Mesendoderm (in vitro differentiated cells): ENCODE results near the gene SLC19A2. TPM values are rescaled to one million over a fixed set of nuclear protein-coding genes. Genes with fewer than 3 reads are reported as not detected.
"Not testable (repeated sequence)": the region's sequence is repeated elsewhere in the genome, so short reads cannot be mapped to it uniquely, and the experiment has no call there.

Experiments
- DNase-seq: peaks from one replicate; pipeline ENCODE4 v3.0.0; 2013
- H2AK5ac ChIP-seq: 2 replicates; pipeline ENCODE4 v1.6.1; 2013; ENCODE audit warnings: low read length, inconsistent platforms
- H2BK120ac ChIP-seq: 2 replicates; pipeline ENCODE4 v1.6.1; 2013; ENCODE audit warnings: low read depth, mild to moderate bottlenecking, low read length, moderate library complexity, mixed read lengths
- H2BK15ac ChIP-seq: replicated peaks from 2 replicates; pipeline ENCODE4 v1.6.1; 2013; ENCODE audit warnings: low read depth, mild to moderate bottlenecking, moderate library complexity
- H2BK5ac ChIP-seq: 2 replicates; pipeline ENCODE4 v1.6.1; 2013; ENCODE audit warnings: low read length, inconsistent platforms
- H3K18ac ChIP-seq: 2 replicates; pipeline ENCODE4 v1.6.1; 2013; ENCODE audit warnings: mild to moderate bottlenecking, low read length, mixed read lengths
- H3K23ac ChIP-seq: one replicate; pipeline ENCODE4 v1.6.1; 2013; ENCODE audit warnings: low read length
- H3K27ac ChIP-seq: 2 replicates; pipeline ENCODE4 v1.5.1; 2013; ENCODE audit warnings: low read depth, mild to moderate bottlenecking, inconsistent platforms, low read length, moderate library complexity
- H3K27me3 ChIP-seq: 2 replicates; pipeline ENCODE4 v1.6.1; 2013; ENCODE audit warnings: low read length, control low read depth, mild to moderate bottlenecking, inconsistent platforms; ENCODE audit not compliant: insufficient read depth, poor library complexity
- H3K36me3 ChIP-seq: 2 replicates; pipeline ENCODE4 v1.6.1; 2013; ENCODE audit warnings: low read length, inconsistent platforms; ENCODE audit not compliant: control insufficient read depth, insufficient read depth
- H3K4ac ChIP-seq: one replicate; pipeline ENCODE4 v1.6.1; 2013; ENCODE audit warnings: low read depth, mild to moderate bottlenecking, low read length, moderate library complexity
- H3K4me1 ChIP-seq: 2 replicates; pipeline ENCODE4 v1.6.1; 2013; ENCODE audit warnings: low read depth, low read length, inconsistent platforms; ENCODE audit not compliant: control insufficient read depth
- H3K4me2 ChIP-seq: 2 replicates; pipeline ENCODE4 v1.6.1; 2013; ENCODE audit warnings: low read length
- H3K4me3 ChIP-seq: 2 replicates; pipeline ENCODE4 v1.5.1; 2013; ENCODE audit warnings: mild to moderate bottlenecking, low read length
- H3K56ac ChIP-seq: one replicate; pipeline ENCODE4 v1.6.1; 2013; ENCODE audit warnings: low read length
- H3K79me1 ChIP-seq: 2 replicates; pipeline ENCODE4 v1.6.1; 2013; ENCODE audit warnings: low read length, inconsistent platforms
- H3K79me2 ChIP-seq: 2 replicates; pipeline ENCODE4 v1.6.1; 2013; ENCODE audit warnings: mild to moderate bottlenecking, low read length; ENCODE audit not compliant: control insufficient read depth, insufficient read depth
- H3K9ac ChIP-seq: 2 replicates; pipeline ENCODE4 v1.6.1; 2013; ENCODE audit warnings: low read length, inconsistent platforms
- H4K5ac ChIP-seq: one replicate; pipeline ENCODE4 v1.6.1; 2013; ENCODE audit warnings: low read length
- H4K8ac ChIP-seq: one replicate; pipeline ENCODE4 v1.6.1; 2013; ENCODE audit warnings: low read depth, mild to moderate bottlenecking, control low read depth, low read length, moderate library complexity
- WGBS: extraction: QIAGEN DNeasy Blood & Tissue Kit; methylation state at CpG from one replicate; pipeline ENCODE4 v1.1.7; 2013; ENCODE audit warnings: low lambda C conversion rate, missing lambda C conversion rate; ENCODE audit not compliant: insufficient coverage; ENCODE audit errors: extremely low coverage; 5-methylcytosine and 5-hydroxymethylcytosine counted together
- polyA plus RNA-seq, 2 experiments: library from polyadenylated mRNA; stranded (reverse); fragments of 200-250 nt; gene quantifications; one replicate each; pipeline ENCODE4 v1.2.3, GENCODE V29; 2013

The SLC19A2 gene
- polyA plus RNA-seq (2013, experiment 1 of 2), result 17.4 TPM
- 17.8 TPM for polyA plus RNA-seq (2013, experiment 2 of 2)

DNA sequence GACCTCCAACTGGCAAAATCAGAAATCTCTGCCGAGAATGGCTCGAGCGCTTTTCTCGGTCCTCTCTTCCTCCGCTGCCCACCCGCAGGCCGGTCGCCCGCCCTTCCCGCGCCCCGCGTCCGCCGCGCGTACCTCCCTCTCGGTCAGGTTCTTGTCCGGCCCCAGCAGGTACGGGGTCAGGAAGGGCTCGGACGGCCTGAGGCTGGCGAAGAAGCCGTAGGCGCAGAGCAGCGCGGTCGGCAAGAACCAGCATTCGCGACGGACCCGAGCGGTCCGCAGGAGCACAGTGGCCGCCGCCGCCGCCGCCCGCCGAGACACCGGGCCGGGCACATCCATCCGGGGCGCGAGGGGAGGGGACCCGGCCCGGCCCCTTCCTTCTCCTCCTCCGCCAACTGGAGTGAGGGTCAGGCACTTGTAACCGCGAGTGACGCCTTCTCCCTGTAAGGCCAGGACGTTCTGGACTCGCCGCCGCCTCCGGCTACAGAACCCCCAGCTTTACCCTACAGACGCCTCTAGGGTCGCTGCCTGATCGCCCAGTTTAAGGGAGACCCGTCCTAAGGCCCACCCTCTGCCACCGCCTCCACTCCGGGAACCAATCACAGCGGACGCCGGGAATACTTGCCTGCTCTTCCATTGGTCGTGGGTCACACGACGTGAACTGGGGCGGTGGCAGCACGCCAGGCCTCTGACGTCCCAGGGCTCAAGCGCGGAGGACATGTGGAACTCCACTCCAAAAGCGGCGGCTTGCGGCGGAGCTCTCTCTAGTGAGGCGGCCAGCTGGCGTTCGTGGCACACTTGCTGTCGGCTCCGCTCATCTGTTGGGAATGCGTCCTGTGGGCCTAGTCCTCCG lies at the start of gene SLC19A2:
SLC19A2 (minus strand) TSS at position 514 of the 850 bp plus-strand sequence; CDS start at position 336, 178 bp downstream.
- H3K79me2 ChIP-seq, result peaks cover 25% of the 10 kb centered on the region
- no peak within 1 kb of the TSS for H4K8ac ChIP-seq
- DNase-seq, result peak; percentile 100
- H2AK5ac ChIP-seq, result no peak within 1 kb of the TSS
- H4K5ac ChIP-seq, result no peak within 1 kb of the TSS
- peak within 1 kb of the TSS; percentile 85 for H3K27ac ChIP-seq
- H3K18ac ChIP-seq, result peak within 1 kb of the TSS; percentile 68
- WGBS, result no CpG with 5 or more reads among the region's 85 CpGs
- no peak within 1 kb of the TSS for H3K4ac ChIP-seq
- H2BK120ac ChIP-seq, result no peak within 1 kb of the TSS
- H3K27me3 ChIP-seq, result no peaks in the 10 kb centered on the region
- H3K23ac ChIP-seq, result no peak within 1 kb of the TSS
- H3K36me3 ChIP-seq, result no peaks in the 10 kb centered on the region
- H3K4me3 ChIP-seq, result peak within 1 kb of the TSS; percentile 79
- peak within 1 kb of the TSS; percentile 87 for H3K9ac ChIP-seq
- peaks cover 2% of the 10 kb centered on the region for H3K79me1 ChIP-seq
- peak within 1 kb of the TSS; percentile 97 for H3K56ac ChIP-seq
- peak within 1 kb of the TSS; percentile 53 for H2BK5ac ChIP-seq
- H3K4me1 ChIP-seq, result peaks cover 2% of the 10 kb centered on the region
- H3K4me2 ChIP-seq, result peak within 1 kb of the TSS; percentile 81
- no peak within 1 kb of the TSS for H2BK15ac ChIP-seq

DNA sequence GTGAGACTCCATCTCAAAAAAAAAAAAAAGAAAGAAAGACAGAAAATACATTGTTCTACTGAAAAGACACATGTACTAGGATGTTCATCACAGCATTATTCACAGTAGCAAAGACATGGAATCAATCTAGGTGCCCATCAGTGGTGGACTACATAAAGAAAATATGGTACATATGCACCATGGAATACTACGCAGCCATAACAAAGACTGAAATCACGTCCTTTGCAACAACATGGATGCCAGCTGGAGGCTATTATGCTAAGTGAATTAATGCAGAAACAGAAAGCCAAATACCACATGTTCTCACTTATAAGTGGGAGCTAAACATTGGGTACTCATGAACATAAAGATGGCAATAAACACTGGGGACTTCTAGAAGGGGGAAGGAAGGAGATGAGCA lies 48.9 kb upstream of the SLC19A2 start:
- no peaks in the 10 kb centered on the region for H3K79me2 ChIP-seq
- no peak overlapping the region for H2AK5ac ChIP-seq
- no peak overlapping the region for H2BK15ac ChIP-seq
- no peak overlapping the region for H3K4ac ChIP-seq
- DNase-seq, result no peak
- no peak overlapping the region for H4K8ac ChIP-seq
- no peaks in the 10 kb centered on the region for H3K79me1 ChIP-seq
- H3K9ac ChIP-seq, result no peak overlapping the region
- no peak overlapping the region for H3K4me3 ChIP-seq
- no CpG with 5 or more reads among the region's 2 CpGs for WGBS
- H3K27ac ChIP-seq, result no peak overlapping the region
- no peak overlapping the region for H4K5ac ChIP-seq
- H3K4me2 ChIP-seq, result no peak overlapping the region
- H3K18ac ChIP-seq, result no peak overlapping the region
- H3K23ac ChIP-seq, result no peak overlapping the region
- no peaks in the 10 kb centered on the region for H3K36me3 ChIP-seq
- H3K4me1 ChIP-seq, result peaks cover 2% of the 10 kb centered on the region
- H3K56ac ChIP-seq, result no peak overlapping the region
- H2BK5ac ChIP-seq, result no peak overlapping the region
- H2BK120ac ChIP-seq, result no peak overlapping the region
- no peaks in the 10 kb centered on the region for H3K27me3 ChIP-seq

- H2BK120ac ChIP-seq, H3K23ac ChIP-seq, H2BK5ac ChIP-seq, H3K4me1 ChIP-seq, H3K27ac ChIP-seq, DNase-seq, H2AK5ac ChIP-seq, H3K27me3 ChIP-seq, H4K8ac ChIP-seq, H3K4me2 ChIP-seq, H3K9ac ChIP-seq, H3K4me3 ChIP-seq, H3K18ac ChIP-seq, H3K4ac ChIP-seq, H4K5ac ChIP-seq, H3K79me1 ChIP-seq, H3K79me2 ChIP-seq, H2BK15ac ChIP-seq, H3K56ac ChIP-seq, H3K36me3 ChIP-seq: not testable (repeated sequence)
- WGBS, result no CpG with 5 or more reads among the region's 9 CpGs
Observed at GRCh38 chr1:169533528-169534190, 47.9 kb upstream of the SLC19A2 start.

DNA sequence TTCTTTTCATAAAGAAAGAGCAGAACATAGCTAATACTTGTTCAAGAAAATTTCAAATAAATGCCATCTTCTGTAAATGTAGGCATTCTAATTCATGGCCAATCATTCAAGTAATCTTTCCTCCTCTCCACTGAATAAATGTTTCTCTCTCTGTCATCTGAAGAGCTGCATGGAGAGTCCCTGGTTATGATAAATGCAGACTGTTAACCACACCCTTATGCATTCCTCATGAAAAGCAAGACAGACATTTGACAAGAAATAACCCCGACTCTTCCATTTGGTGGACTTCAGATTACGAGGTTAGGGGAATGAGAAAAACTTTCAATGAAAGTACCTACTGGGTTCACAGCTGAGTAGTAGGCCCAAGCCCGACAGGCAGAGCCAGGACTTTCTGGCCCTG lies 44.7 kb upstream of the SLC19A2 start:
- no peak overlapping the region for H3K9ac ChIP-seq
- H2BK15ac ChIP-seq, result no peak overlapping the region
- no peak overlapping the region for H3K23ac ChIP-seq
- H2BK5ac ChIP-seq, result no peak overlapping the region
- no peak overlapping the region for H3K4me3 ChIP-seq
- H3K36me3 ChIP-seq, result no peaks in the 10 kb centered on the region
- no peak overlapping the region for H3K18ac ChIP-seq
- no peak overlapping the region for H3K4me2 ChIP-seq
- H3K27me3 ChIP-seq, result no peaks in the 10 kb centered on the region
- H3K4me1 ChIP-seq, result peaks cover 12% of the 10 kb centered on the region
- H3K4ac ChIP-seq, result no peak overlapping the region
- no peak overlapping the region for H4K8ac ChIP-seq
- no peak overlapping the region for H2AK5ac ChIP-seq
- no peaks in the 10 kb centered on the region for H3K79me2 ChIP-seq
- no peak for DNase-seq
- H3K27ac ChIP-seq, result no peak overlapping the region
- no peaks in the 10 kb centered on the region for H3K79me1 ChIP-seq
- no CpG with 5 or more reads among the region's 3 CpGs for WGBS
- peak overlapping the region; percentile 31 for H3K56ac ChIP-seq
- H2BK120ac ChIP-seq, result no peak overlapping the region
- H4K5ac ChIP-seq, result no peak overlapping the region

GRCh38 chr1:169529068-169529642 lies 43.4 kb upstream of the SLC19A2 start:
- Histone ChIP-seq H3K4ac (no peak overlapping the region), H3K56ac (no peak overlapping the region), H2AK5ac (no peak overlapping the region), H3K36me3 (no peaks in the 10 kb centered on the region), H2BK5ac (no peak overlapping the region), H3K23ac (no peak overlapping the region), H3K18ac (peak overlapping the region; percentile 30), H3K9ac (no peak overlapping the region), H3K79me2 (no peaks in the 10 kb centered on the region), H3K4me1 (peaks cover 12% of the 10 kb centered on the region), H3K79me1 (no peaks in the 10 kb centered on the region), H3K4me2 (peak overlapping the region; percentile 4), H4K5ac (no peak overlapping the region), H3K4me3 (no peak overlapping the region), H2BK15ac (no peak overlapping the region), H3K27ac (peak overlapping the region; percentile 62), H2BK120ac (no peak overlapping the region), H4K8ac (no peak overlapping the region), H3K27me3 (no peaks in the 10 kb centered on the region)
- no CpG with 5 or more reads among the region's 3 CpGs for WGBS
- peak; percentile 99 for DNase-seq
